Hippocampal formation (tissue), 2 donors: ENCODE data around the gene GABBR2.

ENCODE experiments used
- DNase-seq, 2 donors: peaks; one replicate each; lab custom pipeline; 2025; lab: John Stamatoyannopoulos, UW

The GABBR2 gene

GRCh38 chr9:98342820-98343210 lies 365.9 kb downstream of the GABBR2 start:
- no peak for DNase-seq

- DNase-seq, result no peak
Measured at GRCh38 chr9:98342098-98342819, 366.5 kb downstream of the GABBR2 start.

- DNase-seq, result no peak
Measured at GRCh38 chr9:98341157-98342097, 367.3 kb downstream of the GABBR2 start.

- no peak for DNase-seq
Measured at GRCh38 chr9:98339987-98340800, 368.5 kb downstream of the GABBR2 start.

GRCh38 chr9:98335661-98336060 lies 373.1 kb downstream of the GABBR2 start:
- DNase-seq, result no peak

GRCh38 chr9:98334796-98335195 lies 373.9 kb downstream of the GABBR2 start:
- no peak for DNase-seq

GRCh38 chr9:98333703-98334582 lies 374.8 kb downstream of the GABBR2 start:
- no peak for DNase-seq

GRCh38 chr9:98332405-98332831 lies 376.3 kb downstream of the GABBR2 start:
- no peak for DNase-seq

- no peak for DNase-seq
Measured at GRCh38 chr9:98331536-98332259, 377.0 kb downstream of the GABBR2 start.

GRCh38 chr9:98330831-98331230 lies 377.9 kb downstream of the GABBR2 start:
- peak in 1 of 2 donors; percentile 9 for DNase-seq

GRCh38 chr9:98329904-98330303 lies 378.8 kb downstream of the GABBR2 start:
- no peak for DNase-seq

- DNase-seq, result no peak
Measured at GRCh38 chr9:98329281-98329680, 379.5 kb downstream of the GABBR2 start.

- no peak for DNase-seq
Measured at GRCh38 chr9:98328770-98329169, 380.0 kb downstream of the GABBR2 start.

GRCh38 chr9:98328141-98328540 lies 380.6 kb downstream of the GABBR2 start:
- DNase-seq, result no peak

GRCh38 chr9:98327249-98327561 lies 381.5 kb downstream of the GABBR2 start:
- DNase-seq, result no peak

- DNase-seq, result no peak
Measured at GRCh38 chr9:98326459-98327248, 382.1 kb downstream of the GABBR2 start.

- DNase-seq, result no peak
Measured at GRCh38 chr9:98324801-98325200, 383.9 kb downstream of the GABBR2 start.

GRCh38 chr9:98323831-98324135 lies 385.0 kb downstream of the GABBR2 start:
- no peak for DNase-seq

- DNase-seq, result no peak
Measured at GRCh38 chr9:98323051-98323830, 385.5 kb downstream of the GABBR2 start.
